Measurements from ENCODE around the gene FMN1.

The FMN1 gene

DNA sequence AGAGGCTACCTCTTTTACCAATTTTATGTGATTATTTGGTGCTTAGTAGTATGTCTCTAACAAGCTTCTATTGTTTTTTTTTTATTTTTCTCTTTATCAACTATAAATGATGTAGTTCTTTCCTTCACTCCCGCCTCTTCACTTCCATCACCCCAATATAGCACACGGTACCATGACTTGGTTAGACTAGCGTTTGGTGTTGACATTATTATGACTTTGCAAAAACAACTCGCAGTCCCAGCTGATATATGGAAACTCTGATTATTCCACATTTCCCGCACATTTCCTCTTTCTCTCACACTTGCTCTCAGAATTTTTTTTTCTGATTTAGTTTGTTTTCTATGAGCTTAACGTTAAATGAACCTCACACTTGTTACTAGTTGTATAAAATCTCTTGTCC, 314.5 kb downstream of the FMN1 start:
- Histone ChIP-seq H3K4me3 (ENCODE audit: low read depth, low read length) (no peak overlapping the region), H3K23ac (ENCODE audit: low read length) (no peak overlapping the region), H4K12ac (ENCODE audit: low read depth, low read length) (no peak overlapping the region), H3K4ac (ENCODE audit: low read depth, low read length) (no peak overlapping the region), H3K36me3 (ENCODE audit: control insufficient read depth in 1 of 2, insufficient read depth in 2 of 2, low read length in 2 of 2) (no peaks in the 10 kb centered on the region), H3K27me3 (ENCODE audit: insufficient read depth, low read length) (no peaks in the 10 kb centered on the region), H3K79me2 (ENCODE audit: control insufficient read depth, insufficient read depth, low read length, poor library complexity) (no peaks in the 10 kb centered on the region), H2BK120ac (ENCODE audit: insufficient read depth, low read length, poor library complexity) (no peak overlapping the region), H3K79me1 (ENCODE audit: low read length) (no peaks in the 10 kb centered on the region), H3K14ac (ENCODE audit: low read length) (no peak overlapping the region), H4K91ac (ENCODE audit: low read depth, low read length) (no peak overlapping the region), H2AK5ac (ENCODE audit: low read length) (no peak overlapping the region), H4K8ac (ENCODE audit: low read depth, low read length) (no peak overlapping the region), H3K4me2 (ENCODE audit: low read length) (no peak overlapping the region), H3K27ac (ENCODE audit: low read depth, low read length) (no peak overlapping the region), H3K4me1 (ENCODE audit: control insufficient read depth in 1 of 2, insufficient read depth in 2 of 2, low read length in 2 of 2) (no peaks in the 10 kb centered on the region), H3K9me3 (ENCODE audit: insufficient read depth, low read depth, low read length) (no peaks in the 10 kb centered on the region), H3K18ac (ENCODE audit: low read length) (no peak overlapping the region), H2AFZ (ENCODE audit: insufficient read depth, low read length, poor library complexity) (no peak overlapping the region), H2BK12ac (ENCODE audit: low read length) (no peak overlapping the region), H3K9ac (ENCODE audit: low read length) (no peak overlapping the region), H2BK5ac (ENCODE audit: low read depth, low read length, poor library complexity) (no peak overlapping the region)
- no CpG with 5 or more reads among the region's 6 CpGs for WGBS (ENCODE audit: extremely low coverage, insufficient coverage, insufficient read length)
- DNase-seq: no peak

GRCh38 chr15:32878869-32879805, 315.4 kb downstream of the FMN1 start:
- Histone ChIP-seq H3K9ac (ENCODE audit: low read length) (no peak overlapping the region), H4K91ac (ENCODE audit: low read depth, low read length) (no peak overlapping the region), H2AFZ (ENCODE audit: insufficient read depth, low read length, poor library complexity) (no peak overlapping the region), H3K79me1 (ENCODE audit: low read length) (no peaks in the 10 kb centered on the region), H3K4me3 (ENCODE audit: low read depth, low read length) (no peak overlapping the region), H2BK12ac (ENCODE audit: low read length) (no peak overlapping the region), H3K27ac (ENCODE audit: low read depth, low read length) (no peak overlapping the region), H3K4ac (ENCODE audit: low read depth, low read length) (no peak overlapping the region), H3K14ac (ENCODE audit: low read length) (no peak overlapping the region), H2AK5ac (ENCODE audit: low read length) (no peak overlapping the region), H4K8ac (ENCODE audit: low read depth, low read length) (no peak overlapping the region), H3K27me3 (ENCODE audit: insufficient read depth, low read length) (no peaks in the 10 kb centered on the region), H4K12ac (ENCODE audit: low read depth, low read length) (no peak overlapping the region), H3K9me3 (ENCODE audit: insufficient read depth, low read depth, low read length) (no peaks in the 10 kb centered on the region), H2BK5ac (ENCODE audit: low read depth, low read length, poor library complexity) (no peak overlapping the region), H3K23ac (ENCODE audit: low read length) (no peak overlapping the region), H3K18ac (ENCODE audit: low read length) (no peak overlapping the region), H2BK120ac (ENCODE audit: insufficient read depth, low read length, poor library complexity) (no peak overlapping the region), H3K4me1 (ENCODE audit: control insufficient read depth in 1 of 2, insufficient read depth in 2 of 2, low read length in 2 of 2) (no peaks in the 10 kb centered on the region), H3K79me2 (ENCODE audit: control insufficient read depth, insufficient read depth, low read length, poor library complexity) (no peaks in the 10 kb centered on the region), H3K4me2 (ENCODE audit: low read length) (no peak overlapping the region), H3K36me3 (ENCODE audit: control insufficient read depth in 1 of 2, insufficient read depth in 2 of 2, low read length in 2 of 2) (no peaks in the 10 kb centered on the region)
- no peak for DNase-seq
- no CpG with 5 or more reads among the region's 5 CpGs for WGBS (ENCODE audit: extremely low coverage, insufficient coverage, insufficient read length)

DNA sequence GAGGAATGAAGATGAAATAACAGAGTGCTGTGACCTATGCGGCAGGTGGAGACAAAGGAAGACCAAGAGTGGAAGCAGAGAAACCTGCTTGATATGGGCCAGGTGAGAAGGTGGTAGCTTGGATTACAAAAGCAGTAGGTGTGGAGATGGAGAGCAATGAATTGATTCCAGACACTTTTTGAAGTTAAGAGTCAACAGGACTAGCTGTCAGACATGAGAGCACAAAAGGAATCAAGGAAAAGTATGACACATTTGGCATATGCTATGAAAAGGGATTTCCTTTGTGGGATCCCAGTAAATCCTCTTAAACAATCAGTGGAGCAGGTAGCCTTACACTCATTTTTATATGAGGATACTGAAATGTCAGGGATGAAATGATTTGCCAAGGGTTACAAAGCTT, 316.2 kb downstream of the FMN1 start:
- no peaks in the 10 kb centered on the region for H3K79me2 ChIP-seq (ENCODE audit: control insufficient read depth, insufficient read depth, low read length, poor library complexity)
- no peaks in the 10 kb centered on the region for H3K79me1 ChIP-seq (ENCODE audit: low read length)
- no peak overlapping the region for H3K9ac ChIP-seq (ENCODE audit: low read length)
- H2BK120ac ChIP-seq (ENCODE audit: insufficient read depth, low read length, poor library complexity): no peak overlapping the region
- H3K9me3 ChIP-seq (ENCODE audit: insufficient read depth, low read depth, low read length): no peaks in the 10 kb centered on the region
- H2AK5ac ChIP-seq (ENCODE audit: low read length): no peak overlapping the region
- H3K4me2 ChIP-seq (ENCODE audit: low read length): no peak overlapping the region
- H3K27ac ChIP-seq (ENCODE audit: low read depth, low read length): no peak overlapping the region
- H4K12ac ChIP-seq (ENCODE audit: low read depth, low read length): no peak overlapping the region
- no peak overlapping the region for H4K8ac ChIP-seq (ENCODE audit: low read depth, low read length)
- H4K91ac ChIP-seq (ENCODE audit: low read depth, low read length): no peak overlapping the region
- no peak overlapping the region for H2AFZ ChIP-seq (ENCODE audit: insufficient read depth, low read length, poor library complexity)
- H3K4ac ChIP-seq (ENCODE audit: low read depth, low read length): no peak overlapping the region
- no peak for DNase-seq
- no peaks in the 10 kb centered on the region for H3K36me3 ChIP-seq (ENCODE audit: control insufficient read depth in 1 of 2, insufficient read depth in 2 of 2, low read length in 2 of 2)
- H3K14ac ChIP-seq (ENCODE audit: low read length): no peak overlapping the region
- no peak overlapping the region for H3K23ac ChIP-seq (ENCODE audit: low read length)
- no peak overlapping the region for H3K4me3 ChIP-seq (ENCODE audit: low read depth, low read length)
- H2BK12ac ChIP-seq (ENCODE audit: low read length): no peak overlapping the region
- WGBS (ENCODE audit: extremely low coverage, insufficient coverage, insufficient read length): no CpG with 5 or more reads among the region's 1 CpG
- no peak overlapping the region for H2BK5ac ChIP-seq (ENCODE audit: low read depth, low read length, poor library complexity)
- H3K4me1 ChIP-seq (ENCODE audit: control insufficient read depth in 1 of 2, insufficient read depth in 2 of 2, low read length in 2 of 2): no peaks in the 10 kb centered on the region
- H3K18ac ChIP-seq (ENCODE audit: low read length): no peak overlapping the region
- H3K27me3 ChIP-seq (ENCODE audit: insufficient read depth, low read length): no peaks in the 10 kb centered on the region

DNA sequence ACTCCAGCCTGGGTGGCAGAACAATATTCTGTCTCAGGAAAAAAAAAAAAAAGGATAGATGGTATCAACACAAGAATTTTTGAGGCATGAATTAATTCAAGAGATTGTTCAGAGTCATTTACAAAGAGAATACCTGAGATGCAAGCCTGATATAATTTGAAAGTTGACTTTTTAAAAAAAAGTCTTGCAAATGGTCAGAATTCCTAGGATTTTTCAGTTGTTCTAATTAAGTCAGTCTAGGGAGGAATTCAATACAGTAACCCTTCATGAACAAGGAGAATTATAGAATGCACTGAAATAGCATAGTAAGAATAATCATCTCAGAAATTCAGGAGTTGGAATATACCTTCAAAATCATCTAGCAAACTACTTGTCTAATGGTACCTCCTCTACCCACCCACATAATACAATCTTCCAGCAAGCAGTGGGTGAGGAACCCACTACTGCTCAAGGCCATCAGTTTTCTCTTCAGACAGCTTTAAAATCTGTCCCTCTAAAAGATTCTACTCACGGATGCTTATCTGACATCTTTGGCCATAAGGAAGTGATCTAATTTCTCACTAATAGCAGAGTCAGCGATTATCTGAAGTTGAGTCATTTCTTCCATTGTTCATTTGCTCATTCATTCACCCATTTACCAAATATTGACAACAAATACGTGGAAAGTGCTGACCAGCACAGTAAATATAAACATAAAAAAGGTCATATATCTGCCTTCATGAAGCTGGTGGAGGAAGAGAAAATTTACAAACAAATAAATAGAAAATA, 317.1 kb downstream of the FMN1 start:
- Histone ChIP-seq H2BK5ac (ENCODE audit: low read depth, low read length, poor library complexity) (no peak overlapping the region), H3K79me2 (ENCODE audit: control insufficient read depth, insufficient read depth, low read length, poor library complexity) (no peaks in the 10 kb centered on the region), H3K36me3 (ENCODE audit: control insufficient read depth in 1 of 2, insufficient read depth in 2 of 2, low read length in 2 of 2) (no peaks in the 10 kb centered on the region), H3K4ac (ENCODE audit: low read depth, low read length) (no peak overlapping the region), H3K18ac (ENCODE audit: low read length) (no peak overlapping the region), H3K4me2 (ENCODE audit: low read length) (no peak overlapping the region), H2BK12ac (ENCODE audit: low read length) (no peak overlapping the region), H2AK5ac (ENCODE audit: low read length) (no peak overlapping the region), H2AFZ (ENCODE audit: insufficient read depth, low read length, poor library complexity) (no peak overlapping the region), H3K9ac (ENCODE audit: low read length) (no peak overlapping the region), H3K79me1 (ENCODE audit: low read length) (no peaks in the 10 kb centered on the region), H3K23ac (ENCODE audit: low read length) (no peak overlapping the region), H2BK120ac (ENCODE audit: insufficient read depth, low read length, poor library complexity) (no peak overlapping the region), H3K9me3 (ENCODE audit: insufficient read depth, low read depth, low read length) (no peaks in the 10 kb centered on the region), H4K12ac (ENCODE audit: low read depth, low read length) (no peak overlapping the region), H3K14ac (ENCODE audit: low read length) (no peak overlapping the region), H3K4me1 (ENCODE audit: control insufficient read depth in 1 of 2, insufficient read depth in 2 of 2, low read length in 2 of 2) (no peaks in the 10 kb centered on the region), H3K4me3 (ENCODE audit: low read depth, low read length) (no peak overlapping the region), H3K27me3 (ENCODE audit: insufficient read depth, low read length) (no peaks in the 10 kb centered on the region), H3K27ac (ENCODE audit: low read depth, low read length) (no peak overlapping the region), H4K91ac (ENCODE audit: low read depth, low read length) (no peak overlapping the region), H4K8ac (ENCODE audit: low read depth, low read length) (no peak overlapping the region)
- WGBS (ENCODE audit: extremely low coverage, insufficient coverage, insufficient read length): no CpG with 5 or more reads among the region's 3 CpGs
- peak in 1 of 2 donors; percentile 59 for DNase-seq
